Activated CD4-positive, alpha-beta T cell treated with anti-CD3 and anti-CD28 coated beads for 48 hours (primary cell): Measurements from ENCODE around the gene METTL9.
"Not testable (repeated sequence)": the region's sequence is repeated elsewhere in the genome, so short reads cannot be mapped to it uniquely, and the experiment has no call there.

Experiments
- DNase-seq: peaks from one replicate; pipeline ENCODE4 v3.0.0-alpha.2; 2020

The METTL9 gene

DNA sequence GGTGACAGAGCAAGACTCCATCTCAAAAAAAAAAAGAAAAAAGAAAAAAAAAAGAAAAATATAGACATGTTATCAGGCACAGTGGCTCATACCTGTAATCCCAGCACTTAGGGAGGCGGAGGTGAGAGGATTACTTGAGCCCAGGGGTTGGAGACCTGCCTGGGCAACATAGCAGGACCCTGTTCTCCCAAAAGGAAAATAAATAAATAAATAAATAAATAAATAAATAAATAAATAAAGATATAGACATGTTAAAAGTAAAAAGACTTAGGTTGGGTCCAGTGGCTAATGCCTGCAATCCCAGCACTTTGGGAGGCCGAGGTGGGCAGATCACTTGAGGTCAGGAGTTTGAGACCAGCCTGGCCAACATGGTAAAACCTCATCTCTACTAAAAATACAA is 23.1 kb upstream of the METTL9 start:
- DNase-seq: not testable (repeated sequence)

GRCh38 chr16:21577487-21577886 is 21.9 kb upstream of the METTL9 start:
- not testable (repeated sequence) for DNase-seq

DNA sequence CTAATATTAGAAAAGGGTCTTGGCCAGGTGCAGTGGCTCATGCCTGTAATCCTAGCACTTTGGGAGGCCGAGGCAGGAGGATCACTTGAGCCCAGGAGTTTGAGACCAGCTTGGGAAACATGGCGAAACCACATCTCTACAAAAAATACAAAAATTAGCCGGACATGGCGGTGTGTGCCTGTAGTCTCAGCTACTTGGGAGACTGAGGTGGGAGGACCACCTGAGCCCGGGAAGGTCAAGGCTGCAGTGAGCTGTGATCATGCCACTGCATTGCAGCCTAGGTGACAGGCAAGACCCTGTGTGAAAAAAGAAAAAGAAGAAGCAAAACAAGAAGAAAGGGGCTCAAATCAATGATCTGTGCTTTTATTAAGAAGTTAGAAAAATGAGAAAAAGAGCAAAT is 21.1 kb upstream of the METTL9 start:
- DNase-seq: not testable (repeated sequence)

- DNase-seq: not testable (repeated sequence)
These were observed 19.2 kb upstream of the METTL9 start for GRCh38 chr16:21580131-21580530.

DNA sequence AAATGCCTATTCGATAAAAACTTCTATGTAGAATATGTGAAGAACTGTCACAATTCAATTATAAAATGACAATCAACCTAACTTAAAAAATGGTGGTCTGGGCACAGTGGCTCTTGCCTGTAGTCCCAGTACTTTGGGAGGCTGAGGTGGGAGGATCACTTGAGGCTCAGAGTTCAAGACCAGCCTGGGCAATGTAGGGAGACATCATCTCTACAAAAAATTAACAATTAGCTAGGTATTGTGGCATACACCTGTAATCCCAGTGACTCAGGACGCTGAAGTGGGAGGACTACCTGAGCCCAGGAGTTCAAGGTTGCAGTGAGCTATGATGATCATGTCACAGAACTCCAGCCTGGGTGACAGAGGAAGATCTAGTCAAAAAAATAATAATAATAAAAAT is 18.6 kb upstream of the METTL9 start:
- no peak for DNase-seq

DNA sequence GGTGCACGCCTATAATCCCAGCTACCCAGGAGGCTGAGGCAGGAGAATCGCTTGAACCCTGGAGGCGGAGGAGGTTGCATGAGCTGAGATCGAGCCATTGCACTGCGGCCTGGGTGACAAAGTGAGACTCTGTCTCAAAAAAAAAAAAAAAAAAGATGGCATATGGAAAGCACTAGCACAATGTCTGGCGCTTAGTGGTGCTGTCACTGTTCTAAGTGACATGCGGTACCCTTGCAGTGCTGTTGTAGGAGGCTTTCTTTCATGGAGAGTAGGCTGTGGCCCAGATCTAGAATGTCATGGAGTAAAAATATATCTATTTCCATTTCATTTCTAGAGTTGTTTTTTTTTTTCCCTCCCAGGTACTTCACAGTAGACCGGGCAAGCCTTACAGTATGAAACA is 14.6 kb upstream of the METTL9 start:
- DNase-seq: no peak

GRCh38 chr16:21588593-21588992 is 10.8 kb upstream of the METTL9 start:
- DNase-seq: not testable (repeated sequence)

DNA sequence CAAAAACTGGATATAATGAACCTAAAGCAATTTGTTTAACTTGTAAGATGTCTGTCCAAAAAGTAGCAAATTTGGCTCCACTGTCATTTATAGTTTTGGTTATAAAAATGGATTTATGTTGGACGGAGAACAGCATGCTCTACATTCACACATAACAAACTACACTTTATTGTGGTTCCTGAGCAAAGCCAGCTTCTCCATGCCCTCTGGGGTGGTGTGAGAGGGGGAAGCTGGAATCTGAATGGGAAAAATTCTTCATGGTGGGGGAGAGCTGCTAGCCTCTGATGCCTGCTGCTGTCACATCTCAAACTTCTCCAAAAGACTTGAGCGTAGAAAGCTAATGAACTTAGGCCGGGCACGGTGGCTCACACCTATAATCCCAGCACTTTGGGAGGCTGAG is 9.8 kb upstream of the METTL9 start:
- DNase-seq: no peak

DNA sequence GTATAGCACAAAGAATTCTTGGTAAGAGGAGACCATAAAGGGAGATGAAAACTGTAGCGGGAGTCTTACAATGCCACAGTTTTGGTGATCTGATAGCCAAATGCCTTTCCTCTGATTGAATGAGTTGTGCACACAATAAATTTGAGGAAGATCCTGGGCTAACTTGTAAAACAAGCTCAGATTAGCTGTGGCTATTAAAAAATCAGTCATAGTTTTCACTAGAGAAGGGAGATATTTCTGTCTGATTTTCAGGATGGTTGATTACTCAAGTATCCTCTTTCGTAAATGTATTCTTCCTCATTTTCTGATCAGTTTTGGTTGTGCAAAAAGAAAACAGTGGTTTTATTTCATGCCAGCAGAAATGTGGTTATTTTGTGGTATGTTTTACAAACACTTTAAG is 9.1 kb upstream of the METTL9 start:
- no peak for DNase-seq

DNA sequence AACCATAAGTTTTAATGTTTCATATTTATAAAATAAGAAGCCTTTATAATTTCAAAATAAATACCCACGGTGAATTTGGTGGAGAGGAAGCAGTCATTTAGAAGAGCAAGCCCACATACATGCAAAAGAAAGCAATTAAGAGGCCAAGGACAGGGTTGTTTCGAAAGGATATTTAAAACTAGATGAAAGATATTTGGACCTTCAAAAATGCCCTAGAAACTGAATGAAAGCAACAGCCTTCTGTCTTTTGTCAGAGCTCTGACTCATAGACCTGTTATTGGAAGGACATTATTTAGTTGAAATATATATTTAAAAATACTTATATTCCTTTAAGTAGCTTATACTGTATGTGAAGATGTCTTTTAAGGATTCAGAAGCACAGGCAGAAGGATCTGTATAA is 8.6 kb upstream of the METTL9 start:
- no peak for DNase-seq

DNA sequence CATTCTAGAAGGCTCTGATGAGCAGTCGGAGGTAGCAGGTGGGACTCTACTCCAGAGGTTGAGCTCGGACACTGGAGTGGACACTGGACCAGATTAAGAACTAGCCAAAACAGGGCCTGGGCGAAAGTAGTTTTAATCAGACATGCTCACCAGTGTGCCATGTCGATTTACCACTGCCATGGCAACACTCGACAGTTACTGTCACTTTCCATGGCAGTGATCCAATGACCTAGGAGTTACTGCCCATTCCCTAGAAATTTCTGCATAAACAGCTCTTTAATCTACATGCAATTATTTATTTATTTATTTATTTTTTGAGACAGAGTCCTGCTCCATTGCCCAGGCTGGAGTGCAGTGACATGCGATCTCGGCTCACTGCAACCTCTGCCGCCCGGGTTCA is 7.2 kb upstream of the METTL9 start:
- no peak for DNase-seq

DNA sequence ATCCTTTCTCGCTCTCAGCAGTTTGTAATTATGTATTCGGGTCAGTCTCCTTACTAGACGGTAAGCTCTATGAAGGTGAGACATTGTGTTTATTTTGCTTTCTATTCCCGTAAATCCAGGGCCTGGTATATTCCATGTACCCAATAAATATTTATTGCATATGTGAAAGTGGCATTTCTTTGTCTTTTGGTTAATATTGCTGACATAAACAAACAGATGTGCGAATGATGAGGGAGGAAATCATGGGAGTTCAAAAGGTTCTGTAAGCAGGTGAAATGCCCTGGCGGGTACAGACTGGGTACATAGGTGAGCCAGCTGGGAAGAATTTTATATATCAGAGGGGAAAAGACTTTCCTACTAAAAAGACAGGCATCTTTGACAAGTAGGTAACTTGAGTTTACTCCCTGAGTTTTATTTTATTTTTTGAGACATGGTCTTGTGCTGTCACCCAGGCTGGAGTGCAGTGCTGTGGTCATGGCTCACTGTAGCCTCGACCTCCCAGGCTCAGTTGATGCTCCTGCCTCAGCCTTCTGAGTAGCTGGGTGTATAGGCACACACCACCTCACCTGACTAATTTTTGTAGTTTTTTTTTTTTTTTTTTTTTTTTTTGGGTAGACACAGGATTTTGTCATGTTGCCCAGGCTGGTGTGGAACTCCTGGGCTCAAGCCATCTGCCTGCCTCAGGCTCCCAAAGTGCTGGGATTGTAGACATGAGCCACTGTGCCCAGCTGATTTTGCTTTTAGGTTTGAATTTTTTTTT is 5.7 kb upstream of the METTL9 start:
- DNase-seq: no peak

DNA sequence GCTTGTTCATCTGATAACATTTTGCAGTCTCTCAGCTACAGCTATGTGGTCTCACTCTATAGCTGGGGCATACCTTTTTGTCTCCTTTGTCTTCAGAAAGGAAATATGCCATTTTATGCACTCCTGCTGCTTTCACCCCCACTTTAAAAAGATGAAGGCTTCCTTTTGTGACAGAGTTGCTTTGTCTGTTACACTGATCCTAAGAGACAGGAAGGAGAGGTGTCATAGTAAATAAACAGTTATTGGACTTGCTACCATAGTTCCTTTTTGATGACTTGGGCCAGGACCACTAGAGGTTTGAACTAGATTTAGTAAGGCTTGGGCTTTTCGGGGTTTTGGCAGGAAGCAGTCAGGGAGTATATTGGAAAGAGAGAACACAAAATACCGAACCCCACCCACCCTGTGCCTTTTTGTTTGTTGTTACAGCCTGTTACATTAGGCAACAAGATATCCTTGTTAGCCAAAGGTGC is 1.8 kb upstream of the METTL9 start:
- DNase-seq: no peak

- DNase-seq: no peak
These were observed 1.2 kb upstream of the METTL9 start for GRCh38 chr16:21598206-21598605.

- peak; percentile 36 for DNase-seq
These were observed 666 bp upstream of the METTL9 start for GRCh38 chr16:21598701-21599121.

GRCh38 chr16:21600031-21600773 is 825 bp downstream of the METTL9 start:
- peak; percentile 24 for DNase-seq

GRCh38 chr16:21602785-21603184 is 3.4 kb downstream of the METTL9 start:
- no peak for DNase-seq

- no peak for DNase-seq
These were observed 4.6 kb downstream of the METTL9 start for GRCh38 chr16:21603928-21604327.

- not testable (repeated sequence) for DNase-seq
These were observed 6.5 kb downstream of the METTL9 start for GRCh38 chr16:21605848-21606247.

DNA sequence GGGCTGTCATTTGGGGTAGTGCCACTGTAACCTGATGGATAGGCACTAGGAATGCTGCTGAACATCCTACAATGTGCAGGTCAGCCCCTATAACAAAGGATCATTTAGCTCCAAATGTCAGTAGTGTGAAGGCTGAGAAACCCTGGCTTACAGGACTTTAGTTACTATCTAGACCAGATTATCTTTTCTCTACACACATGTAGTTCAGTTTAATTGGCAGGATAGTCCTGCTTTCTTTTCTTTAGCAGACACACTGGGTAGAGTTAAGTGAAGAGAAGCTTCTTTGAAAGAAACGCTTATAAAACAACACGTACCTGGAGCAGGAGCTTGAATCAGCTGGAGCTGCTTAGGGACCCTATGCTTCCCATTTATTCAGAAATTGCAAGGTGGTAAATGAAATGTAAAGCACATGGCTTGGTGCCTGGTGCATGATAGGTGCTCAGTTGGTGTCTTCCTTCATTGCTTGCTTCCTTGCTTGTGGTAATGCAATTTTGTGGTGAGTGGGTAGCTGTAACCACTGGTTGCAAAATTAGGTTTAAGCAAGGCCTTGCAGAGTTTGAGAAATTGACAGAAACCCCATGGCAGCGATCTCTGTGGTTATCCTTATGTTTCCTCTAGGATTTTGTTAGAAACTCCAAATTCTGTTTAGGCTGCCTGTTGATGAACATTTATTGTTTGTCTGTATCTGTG is 9.4 kb downstream of the METTL9 start:
- DNase-seq: peak; percentile 11

DNA sequence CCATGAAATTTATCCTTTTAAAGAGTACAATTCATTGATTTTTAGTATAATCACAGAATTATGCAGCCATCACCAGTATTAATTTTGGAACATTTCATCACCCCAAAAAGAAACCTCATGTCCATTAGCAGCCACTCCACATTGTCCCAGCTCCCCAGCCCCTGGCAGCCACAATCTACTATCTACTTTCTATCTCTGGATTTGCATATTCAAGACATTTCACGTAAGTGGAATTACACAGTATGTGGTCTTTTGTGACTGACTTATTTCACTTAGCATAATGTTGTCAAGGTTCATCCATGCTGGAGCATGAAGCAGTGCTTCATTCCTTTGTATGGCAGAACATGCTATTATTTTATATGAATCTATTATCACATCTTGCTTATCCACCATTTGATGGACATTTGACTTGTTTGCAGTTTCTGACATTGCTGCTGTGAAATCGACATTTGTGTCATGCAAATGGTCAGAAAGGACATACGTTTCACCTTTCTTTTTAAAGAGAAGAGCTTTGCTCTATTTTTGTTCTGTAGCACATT is 10.7 kb downstream of the METTL9 start:
- DNase-seq: no peak

DNA sequence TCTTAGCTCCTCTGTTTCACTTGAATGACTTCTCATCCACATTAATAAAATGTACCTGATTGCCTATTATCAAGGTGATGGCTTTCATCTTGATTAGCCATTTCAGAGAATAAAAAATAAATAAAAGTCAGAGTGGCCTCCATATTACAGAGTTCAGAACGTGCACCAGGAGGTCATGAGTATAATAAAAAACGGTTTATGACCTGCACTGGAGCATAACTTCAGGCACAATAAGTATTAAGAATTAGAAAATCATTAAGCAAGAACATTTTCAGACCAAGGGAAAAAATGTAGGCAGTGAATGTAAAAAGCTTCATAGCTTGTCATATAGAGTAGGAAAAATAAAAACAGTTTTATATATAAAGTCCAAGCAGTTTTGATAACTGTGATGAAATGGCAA is 11.4 kb downstream of the METTL9 start:
- no peak for DNase-seq

DNA sequence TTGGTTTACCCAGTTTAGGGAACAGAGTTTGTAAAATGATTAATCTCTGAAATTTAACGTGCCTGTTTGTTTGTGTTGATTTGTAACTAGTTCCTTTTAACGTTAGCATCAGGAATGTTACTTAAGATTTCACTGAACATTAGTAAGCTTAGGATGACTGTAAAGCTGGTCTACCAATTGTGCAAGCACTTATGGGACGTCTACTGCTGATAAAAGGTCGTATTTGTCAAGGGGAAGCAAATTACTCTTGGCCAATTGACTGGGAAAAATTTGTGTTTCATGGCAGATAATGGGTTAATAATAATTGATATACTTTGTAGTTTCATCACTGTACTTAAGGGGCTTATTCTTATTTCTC is 11.8 kb downstream of the METTL9 start:
- no peak for DNase-seq
